HL-60 (cell line): ENCODE data around the gene SMAD6.

Source experiments
- DNase-seq, 2 experiments: peaks; one replicate each; pipeline ENCODE4 v3.0.0-alpha.2; 2010 to 2020; ENCODE audit warnings: low read depth in 1 of 2, low spot score in 1 of 2
- H3K27ac ChIP-seq: fragments of 250-450 bp; sonication (Bioruptor Pico); replicated peaks from 2 replicates; pipeline ENCODE4 v1.5.1; 2020; ENCODE audit warnings: mild to moderate bottlenecking, moderate library complexity
- H3K27me3 ChIP-seq: fragments of 250-450 bp; sonication (Bioruptor Pico); 2 replicates; pipeline ENCODE4 v1.5.1; 2021; ENCODE audit warnings: mild to moderate bottlenecking, moderate library complexity; ENCODE audit not compliant: insufficient read depth, poor library complexity, severe bottlenecking
- H3K4me3 ChIP-seq: replicated peaks from 2 replicates; pipeline ENCODE4 v1.5.1; 2011; ENCODE audit warnings: mild to moderate bottlenecking, control low read depth, low read length; ENCODE audit not compliant: insufficient read depth
- GABPA ChIP-seq: IDR thresholded peaks from 2 replicates; pipeline ENCODE4 v1.6.1; 2012; ENCODE audit warnings: low read depth
- POLR2AphosphoS5 ChIP-seq: IDR thresholded peaks from 2 replicates; pipeline ENCODE4 v1.6.1; 2012; ENCODE audit warnings: low read depth
- REST ChIP-seq: IDR thresholded peaks from 2 replicates; pipeline ENCODE4 v1.6.1; 2012; ENCODE audit warnings: low read depth; ENCODE audit not compliant: insufficient replicate concordance
- SPI1 ChIP-seq: IDR thresholded peaks from 2 replicates; pipeline ENCODE4 v1.6.1; 2012; ENCODE audit warnings: low read depth, mild to moderate bottlenecking, borderline replicate concordance
- TF ChIP-seq, protein P1 (sequence below): IDR thresholded peaks from one replicate; pipeline ENCODE4 v1.5.1; 2011; ENCODE audit warnings: low read length, control low read depth, inconsistent platforms; ENCODE audit not compliant: insufficient read depth

The SMAD6 gene

GRCh38 chr15:66653852-66654251, 48.2 kb upstream of the SMAD6 start:
- DNase-seq: no peak
- TF ChIP-seq SPI1 (no peak), GABPA (no peak), POLR2AphosphoS5 (no peak), REST (no peak)
- TF ChIP-seq, protein P1, sequence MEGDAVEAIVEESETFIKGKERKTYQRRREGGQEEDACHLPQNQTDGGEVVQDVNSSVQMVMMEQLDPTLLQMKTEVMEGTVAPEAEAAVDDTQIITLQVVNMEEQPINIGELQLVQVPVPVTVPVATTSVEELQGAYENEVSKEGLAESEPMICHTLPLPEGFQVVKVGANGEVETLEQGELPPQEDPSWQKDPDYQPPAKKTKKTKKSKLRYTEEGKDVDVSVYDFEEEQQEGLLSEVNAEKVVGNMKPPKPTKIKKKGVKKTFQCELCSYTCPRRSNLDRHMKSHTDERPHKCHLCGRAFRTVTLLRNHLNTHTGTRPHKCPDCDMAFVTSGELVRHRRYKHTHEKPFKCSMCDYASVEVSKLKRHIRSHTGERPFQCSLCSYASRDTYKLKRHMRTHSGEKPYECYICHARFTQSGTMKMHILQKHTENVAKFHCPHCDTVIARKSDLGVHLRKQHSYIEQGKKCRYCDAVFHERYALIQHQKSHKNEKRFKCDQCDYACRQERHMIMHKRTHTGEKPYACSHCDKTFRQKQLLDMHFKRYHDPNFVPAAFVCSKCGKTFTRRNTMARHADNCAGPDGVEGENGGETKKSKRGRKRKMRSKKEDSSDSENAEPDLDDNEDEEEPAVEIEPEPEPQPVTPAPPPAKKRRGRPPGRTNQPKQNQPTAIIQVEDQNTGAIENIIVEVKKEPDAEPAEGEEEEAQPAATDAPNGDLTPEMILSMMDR: no peak
- Histone ChIP-seq H3K27ac (no peak overlapping the region), H3K4me3 (no peak overlapping the region), H3K27me3 (peaks cover 5% of the 10 kb centered on the region)

DNA sequence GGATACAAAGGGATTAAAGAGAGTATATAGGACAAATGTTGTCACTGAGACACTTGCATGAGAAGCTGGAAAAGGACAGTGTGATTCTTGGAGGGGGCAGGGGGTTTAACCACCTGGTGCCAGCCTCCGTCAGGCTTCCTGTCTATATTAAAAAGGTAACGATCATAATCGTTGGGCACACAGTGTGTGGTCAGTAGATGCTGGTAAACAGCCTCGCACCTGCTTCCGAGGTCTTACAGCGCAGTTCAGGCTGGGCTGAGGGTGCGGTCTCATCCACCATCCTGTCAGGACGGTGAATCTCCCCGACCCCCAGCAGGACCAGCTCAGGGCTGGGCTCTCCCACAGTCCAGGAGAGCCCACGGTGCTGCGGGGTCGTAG, 47.7 kb upstream of the SMAD6 start:
- no peak for TF ChIP-seq POLR2AphosphoS5
- TF ChIP-seq GABPA: no peak
- no peak for TF ChIP-seq REST
- TF ChIP-seq, protein P1: no peak
- TF ChIP-seq SPI1: no peak
- Histone ChIP-seq H3K4me3 (no peak overlapping the region), H3K27me3 (peaks cover 5% of the 10 kb centered on the region), H3K27ac (no peak overlapping the region)
- no peak for DNase-seq

GRCh38 chr15:66654739-66655375, 47.2 kb upstream of the SMAD6 start:
- DNase-seq: no peak
- H3K4me3 ChIP-seq: no peak overlapping the region
- TF ChIP-seq REST: no peak
- TF ChIP-seq, protein P1: no peak
- no peak overlapping the region for H3K27ac ChIP-seq
- peaks cover 5% of the 10 kb centered on the region for H3K27me3 ChIP-seq
